GM18858 (cell line): ENCODE measurements around the gene BACE1.

Experiments used
- ATAC-seq: cut with Tn5 transposase; IDR thresholded peaks from one replicate; pipeline ENCODE4 v1.9.1; 2021; ENCODE audit not compliant: unreplicated experiment

The BACE1 gene

GRCh38 chr11:117313091-117313490, 3.0 kb downstream of the BACE1 start:
- ATAC-seq: no peak

- ATAC-seq: no peak
Observed at GRCh38 chr11:117309310-117309709, 6.7 kb downstream of the BACE1 start.

- ATAC-seq: no peak
Observed at GRCh38 chr11:117305145-117305544, 10.9 kb downstream of the BACE1 start.

- ATAC-seq: no peak
Observed at GRCh38 chr11:117303646-117304315, 12.3 kb downstream of the BACE1 start.

GRCh38 chr11:117303101-117303500, 13.0 kb downstream of the BACE1 start:
- no peak for ATAC-seq

GRCh38 chr11:117302228-117302627, 13.8 kb downstream of the BACE1 start:
- no peak for ATAC-seq

- ATAC-seq: no peak
Observed at GRCh38 chr11:117300773-117301172, 15.3 kb downstream of the BACE1 start.

GRCh38 chr11:117300283-117300663, 15.8 kb downstream of the BACE1 start:
- no peak for ATAC-seq

GRCh38 chr11:117299351-117300282, 16.4 kb downstream of the BACE1 start:
- no peak for ATAC-seq

- ATAC-seq: no peak
Observed at GRCh38 chr11:117298195-117298594, 17.9 kb downstream of the BACE1 start.

GRCh38 chr11:117296881-117297280, 19.2 kb downstream of the BACE1 start:
- ATAC-seq: no peak

- no peak for ATAC-seq
Observed at GRCh38 chr11:117295438-117296137, 20.5 kb downstream of the BACE1 start.

GRCh38 chr11:117292616-117293015, 23.4 kb downstream of the BACE1 start:
- no peak for ATAC-seq

GRCh38 chr11:117290809-117291396, 25.2 kb downstream of the BACE1 start, which contains the start of gene BACE1-AS:
Gene BACE1-AS (plus strand): TSS chr11:117291346.
- ATAC-seq: no peak

- ATAC-seq: no peak
Observed at GRCh38 chr11:117289795-117290194, 26.3 kb downstream of the BACE1 start.

- ATAC-seq: no peak
Observed at GRCh38 chr11:117287668-117288067, 28.4 kb downstream of the BACE1 start.

- no peak for ATAC-seq
Observed at GRCh38 chr11:117286588-117286987, 29.5 kb downstream of the BACE1 start.

- no peak for ATAC-seq
Observed at GRCh38 chr11:117284053-117284452, 32.0 kb downstream of the BACE1 start.

- no peak for ATAC-seq
Observed at GRCh38 chr11:117282956-117283355, 33.1 kb downstream of the BACE1 start.

- ATAC-seq: no peak
Observed at GRCh38 chr11:117281869-117282268, 34.2 kb downstream of the BACE1 start.

GRCh38 chr11:117281159-117281558, 34.9 kb downstream of the BACE1 start:
- no peak for ATAC-seq
